ENCODE results near the gene SMPDL3A. TPM values are rescaled to one million over a fixed set of nuclear protein-coding genes. Genes with fewer than 3 reads are reported as not detected.

Gene SMPDL3A
- total RNA-seq, 1 donor from 2014 or later, result 1.5 TPM

GRCh38 chr6:122831511-122831910, 42.5 kb downstream of the SMPDL3A start:
- Mint-ChIP-seq H3K27me3 (peaks cover 2% of the 10 kb centered on the region), H3K36me3 (ENCODE audit: low read depth) (no peaks in the 10 kb centered on the region), H3K4me1 (no peaks in the 10 kb centered on the region), H3K27ac (no peak overlapping the region), H3K9me3 (no peaks in the 10 kb centered on the region), H3K4me3 (no peak overlapping the region)
- DNase-seq (no peak), ATAC-seq (ENCODE audit: low read depth) (no peak)
- intact Hi-C loops (cut with micrococcal nuclease), result no loop called here
- POLR2A ChIA-PET, result no interaction called here
- CTCF ChIA-PET, result interaction anchor here (1.9 kb wide), 1 partner anchor 8 kb away, joined by 5 read pairs; no protein-coding TSS in a partner anchor
- TF ChIP-seq CTCF (IDR thresholded peaks at IDR 0.05), result no peak

GRCh38 chr6:122832459-122832858, 43.4 kb downstream of the SMPDL3A start:
- intact Hi-C loops (cut with micrococcal nuclease), result no loop called here
- Mint-ChIP-seq H3K27ac (no peak overlapping the region), H3K9me3 (no peaks in the 10 kb centered on the region), H3K27me3 (peaks cover 2% of the 10 kb centered on the region), H3K4me1 (no peaks in the 10 kb centered on the region), H3K4me3 (no peak overlapping the region), H3K36me3 (ENCODE audit: low read depth) (no peaks in the 10 kb centered on the region)
- CTCF ChIA-PET, result no interaction called here
- POLR2A ChIA-PET, result no interaction called here
- no peak for TF ChIP-seq CTCF (IDR thresholded peaks at IDR 0.05)
- ATAC-seq (ENCODE audit: low read depth), result no peak
- no peak for DNase-seq

GRCh38 chr6:122833021-122833491, 44.0 kb downstream of the SMPDL3A start:
- H3K36me3 Mint-ChIP-seq (ENCODE audit: low read depth), result no peaks in the 10 kb centered on the region
- ChIA-PET POLR2A (no interaction called here), CTCF (no interaction called here)
- no peak for ATAC-seq (ENCODE audit: low read depth)
- no peak for TF ChIP-seq CTCF (IDR thresholded peaks at IDR 0.05)
- intact Hi-C loops (cut with micrococcal nuclease), result no loop called here
- H3K9me3 Mint-ChIP-seq, result no peaks in the 10 kb centered on the region
- no peak for DNase-seq
- no peak overlapping the region for H3K27ac Mint-ChIP-seq
- H3K27me3 Mint-ChIP-seq, result peaks cover 2% of the 10 kb centered on the region
- no peak overlapping the region for H3K4me3 Mint-ChIP-seq
- no peaks in the 10 kb centered on the region for H3K4me1 Mint-ChIP-seq

- ChIA-PET POLR2A (interaction anchor here (1.0 kb wide), 1 partner anchor 108 kb away, joined by 4 read pairs; no protein-coding TSS in a partner anchor), CTCF (interaction anchor here (0.8 to 2.7 kb wide), 11 partner anchors 9 to 360 kb away, joined by 3 to 52 read pairs (median 6); no protein-coding TSS in a partner anchor)
- intact Hi-C loops (cut with micrococcal nuclease), result no loop called here
- peaks cover 7% of the 10 kb centered on the region for H3K27me3 Mint-ChIP-seq
- DNase-seq (no peak), ATAC-seq (ENCODE audit: low read depth) (no peak)
- H3K4me3 Mint-ChIP-seq, result no peak overlapping the region
- no peaks in the 10 kb centered on the region for H3K9me3 Mint-ChIP-seq
- TF ChIP-seq CTCF (IDR thresholded peaks at IDR 0.05), result no peak
- no peaks in the 10 kb centered on the region for H3K36me3 Mint-ChIP-seq (ENCODE audit: low read depth)
- no peaks in the 10 kb centered on the region for H3K4me1 Mint-ChIP-seq
- no peak overlapping the region for H3K27ac Mint-ChIP-seq
Observed at GRCh38 chr6:122838060-122838780, 49.2 kb downstream of the SMPDL3A start.

GRCh38 chr6:122839472-122839871, 50.4 kb downstream of the SMPDL3A start:
- TF ChIP-seq CTCF (IDR thresholded peaks at IDR 0.05), result no peak

More at GRCh38 chr6:122839472-122839871, 50.4 kb downstream of the SMPDL3A start:
- CTCF ChIA-PET, result interaction anchor here (0.6 to 2.7 kb wide), 15 partner anchors 8 to 362 kb away, joined by 3 to 52 read pairs (median 4); no protein-coding TSS in a partner anchor
- no peak for DNase-seq
- POLR2A ChIA-PET, result interaction anchor here (1.0 kb wide), 1 partner anchor 109 kb away, joined by 4 read pairs; no protein-coding TSS in a partner anchor
- no peaks in the 10 kb centered on the region for H3K36me3 Mint-ChIP-seq (ENCODE audit: low read depth)
- peak; percentile 58 for ATAC-seq (ENCODE audit: low read depth)
- peaks cover 7% of the 10 kb centered on the region for H3K27me3 Mint-ChIP-seq
- H3K27ac Mint-ChIP-seq, result no peak overlapping the region
- intact Hi-C loops (cut with micrococcal nuclease), result loop anchor here (1.0 kb wide), 4 partner anchors 95 to 363 kb away; no protein-coding TSS in a partner anchor
- no peaks in the 10 kb centered on the region for H3K9me3 Mint-ChIP-seq
- no peak overlapping the region for H3K4me3 Mint-ChIP-seq
- no peaks in the 10 kb centered on the region for H3K4me1 Mint-ChIP-seq
